HG02763 (cell line): ENCODE results near the gene ZER1.
"Not testable (repeated sequence)": the region's sequence is repeated elsewhere in the genome, so short reads cannot be mapped to it uniquely, and the experiment has no call there.

Experiments
- ATAC-seq: cut with Tn5 transposase; IDR thresholded peaks from one replicate; pipeline ENCODE4 v1.9.1; 2021; ENCODE audit warnings: mild to moderate bottlenecking, moderate library complexity; ENCODE audit not compliant: unreplicated experiment

Gene ZER1

DNA sequence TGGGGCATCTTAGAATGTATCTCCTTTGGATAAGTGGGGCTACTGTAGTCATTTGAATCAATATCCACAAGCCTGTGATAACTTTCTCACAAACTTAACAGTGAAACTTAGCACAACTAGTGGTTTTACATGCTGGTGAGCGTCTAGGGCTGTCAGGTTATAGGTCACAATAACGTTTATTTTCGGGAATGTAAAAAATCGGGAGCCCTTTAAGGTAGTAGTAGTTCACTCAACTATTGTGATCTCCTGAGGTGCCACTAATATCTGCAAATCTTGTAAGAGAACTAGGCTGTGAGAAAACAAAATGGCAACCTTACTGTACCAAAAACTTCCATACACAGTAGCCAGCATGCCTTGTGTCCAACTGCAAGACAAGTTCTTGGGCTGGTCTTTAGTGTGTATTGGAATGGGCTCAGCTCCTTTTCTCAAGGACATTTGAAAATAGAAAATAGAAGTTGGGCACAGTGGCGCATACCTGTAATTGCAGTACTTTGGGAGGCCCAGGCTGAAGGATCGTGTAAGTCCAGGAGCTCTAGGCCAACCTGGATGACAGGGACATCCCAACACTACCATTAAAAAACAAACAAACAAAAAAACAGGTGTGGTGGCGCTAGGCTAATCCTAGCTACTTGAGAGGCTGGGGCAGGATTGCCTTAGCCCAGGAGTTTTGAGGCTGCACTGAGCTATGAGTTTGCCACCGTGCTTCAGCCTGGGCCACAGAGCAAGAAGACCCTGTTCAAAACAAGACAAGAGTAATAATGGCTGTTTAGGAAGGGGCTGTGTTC, 74.6 kb downstream of the ZER1 start:
- no peak for ATAC-seq

DNA sequence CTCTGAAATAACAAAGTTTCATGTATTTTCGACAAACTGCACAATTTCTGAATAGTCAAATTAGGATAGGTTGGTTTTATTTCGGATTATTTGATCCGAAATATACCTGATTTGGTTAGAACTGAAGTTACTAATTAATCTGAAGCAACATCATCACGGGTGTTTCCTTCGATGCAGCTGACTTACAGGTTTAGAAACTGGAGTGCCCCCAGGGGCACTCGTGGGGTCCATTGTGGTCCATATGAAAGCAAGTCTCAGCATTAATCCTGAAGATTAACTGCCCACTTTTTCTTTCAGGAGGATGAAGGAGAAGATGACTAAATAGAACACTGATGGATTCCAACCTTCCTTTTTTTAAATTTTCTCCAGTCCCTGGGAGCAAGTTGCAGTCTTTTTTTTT, 77.4 kb downstream of the ZER1 start:
- ATAC-seq: no peak

DNA sequence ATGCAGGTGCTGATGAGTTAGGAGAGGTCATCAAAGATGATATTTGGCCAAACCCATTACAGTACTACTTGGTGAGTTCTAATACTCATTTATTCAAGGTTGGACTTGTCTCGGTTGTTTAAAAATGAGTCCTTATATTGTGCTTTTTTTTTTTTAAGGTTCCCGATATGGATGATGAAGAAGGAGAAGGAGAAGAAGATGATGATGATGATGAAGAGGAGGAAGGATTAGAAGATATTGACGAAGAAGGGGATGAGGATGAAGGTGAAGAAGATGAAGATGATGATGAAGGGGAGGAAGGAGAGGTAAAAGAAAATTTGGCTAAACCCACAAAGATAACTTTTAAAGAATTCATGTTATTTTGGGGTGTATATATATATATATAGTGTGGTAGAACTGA, 78.0 kb downstream of the ZER1 start:
- not testable (repeated sequence) for ATAC-seq

DNA sequence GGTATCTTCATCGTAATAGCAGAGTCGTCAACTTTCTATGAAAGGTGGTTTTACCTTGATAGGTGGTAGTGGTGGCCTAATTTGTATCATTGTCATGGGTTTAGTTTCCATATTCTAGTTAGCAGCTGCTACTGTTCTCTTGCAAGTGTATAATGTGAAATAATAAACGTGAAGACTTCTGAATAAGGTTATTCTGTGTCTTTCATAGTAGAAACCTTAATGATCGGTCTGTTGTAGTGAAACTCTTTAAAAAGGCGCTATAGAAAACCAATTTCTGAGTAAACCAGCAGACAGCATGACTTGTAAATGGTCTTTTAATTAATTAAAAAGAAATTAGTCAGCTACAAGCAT, 81.1 kb downstream of the ZER1 start:
- no peak for ATAC-seq

DNA sequence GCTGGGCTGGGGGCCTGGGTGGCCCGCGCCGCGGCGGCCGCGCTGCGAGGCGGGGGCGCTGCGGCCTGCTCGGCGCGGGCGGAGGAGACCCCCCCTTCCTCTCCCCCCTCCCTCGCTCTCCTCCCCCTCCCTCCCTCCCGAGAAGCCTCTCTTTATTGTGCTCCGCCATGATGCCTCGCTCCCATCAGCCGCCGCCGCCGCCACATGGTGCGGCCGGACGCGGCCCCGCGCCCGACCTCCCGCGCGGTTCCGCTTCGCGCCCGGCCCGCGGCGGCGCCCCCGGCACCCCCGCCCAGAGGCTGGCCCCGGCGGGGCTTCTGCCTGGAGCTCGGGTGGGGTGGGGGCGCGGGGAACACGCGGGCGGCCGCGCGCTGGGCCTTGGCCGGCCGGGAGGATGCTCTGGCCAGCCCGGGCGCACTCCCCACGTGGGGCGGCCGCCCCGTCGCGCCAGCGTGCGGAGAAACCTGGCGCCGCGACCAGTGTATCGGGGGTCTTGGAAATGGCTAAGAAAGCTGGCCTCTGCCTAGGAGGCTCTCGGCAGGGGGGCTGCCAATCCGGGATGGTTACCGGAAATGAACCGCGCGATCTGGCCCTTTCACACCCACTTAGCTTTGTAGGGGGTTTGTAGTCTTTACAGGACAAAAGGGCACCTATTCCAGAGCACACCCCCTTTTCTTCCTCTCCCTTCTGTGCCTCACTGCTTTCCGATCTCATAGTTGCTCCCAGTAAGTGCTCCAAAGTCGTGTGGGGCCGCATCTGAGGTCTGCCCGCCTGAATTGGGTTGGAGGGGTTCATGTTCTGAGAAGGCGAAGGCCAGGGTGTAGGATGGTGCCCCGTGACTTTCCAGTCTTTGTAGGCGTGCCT, 81.7 kb downstream of the ZER1 start:
- no peak for ATAC-seq

DNA sequence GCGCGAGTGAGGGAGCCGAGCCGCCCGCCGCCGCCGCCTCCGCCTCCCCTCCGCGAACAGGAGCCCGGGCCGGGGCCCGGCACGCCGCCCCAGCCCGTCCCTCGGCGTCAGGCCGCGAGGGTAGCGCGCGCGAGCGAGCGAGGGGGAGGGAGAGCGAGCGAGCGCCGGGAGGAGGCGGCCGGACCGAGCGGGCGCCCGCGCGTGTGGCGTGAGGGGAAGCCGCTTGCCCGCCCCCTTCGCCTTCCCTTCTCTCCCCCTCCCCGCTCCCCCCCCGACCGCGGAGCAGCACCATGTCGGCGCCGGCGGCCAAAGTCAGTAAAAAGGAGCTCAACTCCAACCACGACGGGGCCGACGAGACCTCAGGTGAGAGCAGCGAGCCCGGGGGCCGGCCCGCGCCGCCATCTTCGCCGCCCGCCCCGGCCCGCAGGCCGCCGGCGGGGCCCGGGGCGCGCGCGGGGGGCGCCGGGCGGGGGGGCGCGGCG, 82.4 kb downstream of the ZER1 start:
- ATAC-seq: peak; percentile 24

DNA sequence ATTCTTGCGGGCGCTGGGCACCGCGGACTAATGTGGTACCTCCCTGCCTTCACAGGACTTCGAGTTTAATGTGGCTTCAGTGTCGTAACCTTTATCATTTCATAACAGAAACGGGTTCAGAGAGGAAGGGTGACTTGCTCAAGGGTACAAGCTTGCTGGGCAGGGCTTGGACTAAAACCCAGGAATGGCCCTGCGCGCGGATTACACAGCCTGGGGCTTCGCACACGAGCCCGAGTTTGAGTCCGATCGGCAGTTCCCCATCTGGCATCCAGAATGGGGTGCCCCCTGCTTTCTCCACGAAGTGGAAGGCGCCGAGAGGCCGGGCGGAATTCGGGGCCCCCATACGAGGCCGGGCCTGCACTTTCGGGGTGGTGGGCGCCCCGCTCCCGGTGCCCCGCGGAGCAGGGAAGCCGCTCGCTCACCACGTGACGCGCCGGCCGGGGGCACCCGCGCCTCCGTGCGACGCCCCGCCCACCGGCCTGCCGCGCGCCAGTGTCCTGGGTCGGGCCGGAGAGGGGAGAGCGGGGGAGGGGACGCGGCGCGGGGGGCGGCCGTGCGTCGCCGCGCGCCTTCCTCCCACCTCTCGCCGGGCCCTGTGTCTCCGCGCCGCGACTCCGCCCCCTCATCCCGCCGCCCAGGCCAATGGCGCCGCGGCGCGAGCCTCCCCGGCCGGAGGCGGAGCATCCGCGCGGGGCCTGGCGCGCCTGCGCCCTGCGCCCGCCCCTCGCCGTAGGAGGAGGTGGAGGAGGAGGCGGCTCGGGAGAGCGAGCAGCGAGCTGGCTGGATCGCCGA, 83.0 kb downstream of the ZER1 start, which contains the start of gene SET:
Gene SET, plus strand, starts transcription at position 722 of the 792 bp plus-strand sequence. CDS start 361 bp downstream, outside the sequence.
- ATAC-seq: peak; percentile 75

DNA sequence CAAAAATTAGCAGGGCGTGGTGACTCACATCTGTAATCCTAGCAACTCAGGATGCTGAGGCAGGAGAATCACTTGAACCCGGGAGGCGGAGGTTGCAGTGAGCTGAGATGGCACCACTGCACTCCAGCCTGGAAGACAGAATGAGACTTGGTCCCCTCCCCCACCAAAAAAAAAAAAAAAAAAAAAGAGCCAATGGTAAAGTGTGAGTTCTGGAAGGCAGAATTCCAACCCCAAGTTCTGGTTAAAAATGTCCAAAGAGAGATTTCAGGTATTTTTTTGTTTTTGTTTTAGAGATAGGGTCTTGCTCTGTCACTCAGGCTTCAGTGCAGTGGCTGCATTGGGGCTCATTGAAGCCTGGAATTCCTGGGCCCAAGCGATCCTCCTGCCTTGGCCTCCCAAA, 84.3 kb downstream of the ZER1 start:
- ATAC-seq: no peak

DNA sequence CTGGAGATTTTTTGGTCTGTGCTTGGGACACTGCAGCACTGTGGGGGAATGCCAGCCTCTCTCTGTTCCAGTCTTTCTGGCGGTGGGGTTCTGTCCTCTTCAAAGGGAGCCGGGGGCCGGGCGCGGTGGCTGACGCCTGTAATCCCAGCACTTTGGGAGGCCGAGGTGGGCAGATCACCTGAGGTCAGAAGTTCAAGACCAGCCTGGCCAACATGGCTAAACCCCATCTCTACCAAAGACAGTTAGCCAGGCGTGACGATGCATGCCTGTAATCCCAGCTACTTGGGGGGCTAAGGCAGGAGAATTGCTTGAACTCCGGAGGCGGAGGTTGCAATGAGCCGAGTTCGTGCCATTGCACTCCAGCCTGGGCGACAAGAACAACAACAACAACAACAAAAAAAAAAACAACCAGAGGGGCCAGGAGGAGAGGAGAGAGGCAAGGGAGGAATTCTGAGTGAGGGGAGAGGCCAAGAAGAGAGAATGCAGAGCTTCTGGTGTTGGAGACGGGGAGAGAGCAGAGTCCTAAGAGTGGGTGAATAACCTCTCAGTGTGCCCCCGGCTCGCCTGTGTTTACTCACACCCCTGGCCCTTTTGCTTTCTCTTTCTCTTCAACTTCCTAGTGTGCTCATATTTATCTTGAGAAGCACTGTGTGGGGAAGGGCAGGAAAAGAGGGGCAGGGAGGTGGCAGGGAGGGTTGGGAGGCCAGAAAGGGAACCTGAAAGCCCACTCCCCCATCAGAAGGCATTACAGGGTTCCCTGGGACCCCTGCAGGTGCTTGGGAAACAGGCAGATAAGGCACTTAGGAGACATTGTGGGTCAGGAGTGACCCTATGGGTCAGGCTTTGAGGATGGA, 85.9 kb downstream of the ZER1 start:
- ATAC-seq: no peak

DNA sequence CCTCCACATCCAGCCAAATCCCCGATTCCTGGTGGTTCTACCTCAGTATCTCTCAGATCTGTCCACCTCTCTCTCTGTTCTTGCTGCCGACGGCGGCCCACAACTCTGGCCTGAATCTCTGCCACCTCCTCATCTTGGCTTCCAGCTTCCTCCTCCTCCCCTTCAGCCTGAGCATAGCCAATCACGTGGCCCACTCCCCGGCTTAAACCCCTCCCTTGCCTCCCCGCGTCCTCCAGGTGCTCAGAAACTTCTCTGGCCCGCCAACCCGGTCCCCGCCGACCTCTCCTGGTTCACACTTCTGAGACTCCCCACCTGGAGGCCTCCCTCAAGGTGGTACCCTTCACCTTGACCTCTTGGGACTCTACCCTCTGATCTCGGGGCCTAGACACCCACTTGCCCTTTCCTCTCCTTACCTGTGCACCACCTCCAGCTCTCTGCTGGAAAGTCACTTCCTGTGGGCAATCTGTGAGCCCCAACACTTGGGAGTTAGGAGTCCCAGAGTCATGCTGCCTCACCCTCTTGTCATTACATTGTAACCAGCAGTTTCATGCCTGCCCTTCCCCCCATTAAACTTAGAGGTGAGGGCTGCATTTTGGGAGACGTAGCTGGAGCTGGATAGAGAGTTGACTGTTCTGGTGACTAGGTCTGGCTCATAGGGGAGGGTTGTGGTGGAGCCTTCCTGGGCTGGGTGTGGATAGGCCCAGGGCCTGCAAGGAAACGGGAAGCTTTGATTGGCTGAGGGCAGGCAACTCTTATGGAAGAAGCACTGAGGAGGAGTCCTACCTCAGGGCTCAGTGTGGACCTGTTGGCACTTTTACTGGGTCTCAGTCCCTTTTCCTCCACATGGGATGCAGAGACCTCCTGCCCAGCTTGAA, 87.2 kb downstream of the ZER1 start:
- no peak for ATAC-seq

DNA sequence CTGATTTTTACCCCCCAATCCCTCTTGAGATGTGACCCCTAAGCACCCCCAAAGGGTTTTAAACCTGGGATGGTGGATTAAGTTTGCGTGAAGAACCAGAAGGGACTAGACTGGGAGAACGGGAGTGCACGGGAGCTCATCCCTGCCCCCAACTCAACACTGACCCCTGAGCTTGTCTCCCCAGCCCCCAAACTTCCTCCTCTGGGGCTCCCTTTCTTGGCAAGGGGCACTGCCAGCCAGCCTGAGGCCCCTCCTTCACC, 87.7 kb downstream of the ZER1 start:
- ATAC-seq: no peak

DNA sequence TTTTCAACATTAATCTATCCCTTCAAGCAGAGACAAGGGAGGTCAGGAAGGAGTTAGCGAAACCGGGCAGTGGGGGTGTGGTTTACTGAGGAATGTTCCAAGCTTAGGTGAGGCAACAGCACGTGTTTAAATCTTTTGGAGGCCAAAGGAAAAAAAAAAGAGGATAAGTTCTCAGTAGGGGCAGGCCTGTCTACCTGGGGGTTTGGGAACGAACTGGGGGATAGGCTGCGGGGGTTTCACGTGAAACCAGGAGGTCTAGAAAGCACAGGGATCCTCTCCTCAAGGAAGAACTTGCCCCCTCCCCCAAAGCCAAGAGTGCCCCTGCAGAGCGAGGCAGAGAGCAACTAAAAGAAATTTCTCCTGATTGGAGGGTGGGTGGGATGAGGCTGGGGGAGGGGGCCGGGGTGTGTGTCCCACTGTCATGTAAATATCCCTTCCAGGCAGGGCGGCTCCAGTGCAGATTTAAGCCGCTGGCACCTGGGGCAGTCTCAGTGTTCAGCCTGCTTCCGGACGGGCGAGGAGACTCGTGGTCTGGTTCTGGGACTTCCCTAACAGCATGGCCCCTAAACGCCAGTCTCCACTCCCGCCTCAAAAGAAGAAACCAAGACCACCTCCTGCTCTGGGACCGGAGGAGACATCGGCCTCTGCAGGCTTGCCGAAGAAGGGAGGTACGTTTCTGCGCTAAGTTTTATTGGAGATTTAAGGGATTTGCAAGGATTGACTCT, 88.2 kb downstream of the ZER1 start:
- no peak for ATAC-seq
